Mononuclear cell (primary cell): ENCODE measurements around the gene RBMS1. TPM values are rescaled to one million over a fixed set of nuclear protein-coding genes. Genes with fewer than 3 reads are reported as not detected.

Experiments
- H3K27me3 ChIP-seq: 2 replicates; pipeline ENCODE4 v1.6.0; 2011; ENCODE audit warnings: low read length, control low read depth; ENCODE audit not compliant: insufficient read depth
- H3K4me1 ChIP-seq: 2 replicates; pipeline ENCODE4 v1.5.1; 2011; ENCODE audit warnings: mild to moderate bottlenecking, low read length, control low read depth; ENCODE audit not compliant: insufficient read depth
- H3K4me3 ChIP-seq: 2 replicates; pipeline ENCODE4 v1.5.1; 2011; ENCODE audit warnings: mild to moderate bottlenecking, low read length, moderate library complexity
- H3K9me3 ChIP-seq: 2 replicates; pipeline ENCODE4 v1.5.1; 2011; ENCODE audit warnings: low read depth, mild to moderate bottlenecking, control low read depth, low read length
- total RNA-seq: library from RNA; depleted of rRNA; stranded (reverse); fragments of >200 nt; gene quantifications from one replicate; pipeline ENCODE4 v1.2.3, GENCODE V29; 2012

Gene RBMS1
- total RNA-seq, 1 donor = 76.3 TPM

DNA sequence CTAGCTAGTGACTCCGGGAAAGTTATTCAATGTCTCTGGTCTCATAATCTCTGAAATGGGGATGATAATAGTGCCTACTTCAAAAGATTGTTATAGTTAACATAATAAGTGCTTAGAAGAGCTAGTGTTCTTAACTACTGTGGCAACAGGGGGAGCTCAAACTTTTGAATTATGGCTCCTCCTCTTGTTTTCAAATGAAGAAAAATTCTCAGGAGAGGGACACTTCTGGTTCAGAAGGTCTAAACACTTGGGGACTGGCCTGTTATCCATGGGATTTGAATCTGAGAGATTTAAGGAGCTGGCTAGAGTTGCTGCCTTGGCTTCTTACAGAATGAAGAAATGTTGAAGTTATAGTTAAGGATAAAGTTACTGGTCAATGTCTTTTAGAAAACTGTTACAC, 201.4 kb downstream of the RBMS1 start:
- Histone ChIP-seq H3K9me3 (no peaks in the 10 kb centered on the region), H3K4me1 (peaks cover 17% of the 10 kb centered on the region), H3K27me3 (no peaks in the 10 kb centered on the region), H3K4me3 (no peak overlapping the region)

DNA sequence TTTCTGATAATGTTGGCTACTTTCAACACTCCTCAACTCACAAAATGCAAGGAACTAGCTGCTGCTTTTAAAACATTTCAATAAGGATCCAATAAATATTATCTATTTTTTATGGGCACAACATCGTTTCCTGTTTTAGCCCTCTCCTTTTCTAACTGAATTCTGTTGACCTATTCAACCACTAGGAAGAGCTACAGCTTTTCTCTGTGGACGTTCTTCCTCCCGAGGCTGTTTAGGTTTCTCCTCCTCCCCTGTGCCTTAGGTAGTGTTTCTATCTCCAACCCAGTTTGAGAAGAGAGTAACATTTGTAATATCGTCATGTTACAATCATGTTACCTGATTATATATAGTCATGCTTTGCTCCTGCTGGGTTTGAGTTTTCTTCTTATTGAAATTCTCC, 202.2 kb downstream of the RBMS1 start:
- Histone ChIP-seq H3K9me3 (no peaks in the 10 kb centered on the region), H3K4me1 (peaks cover 17% of the 10 kb centered on the region), H3K4me3 (no peak overlapping the region), H3K27me3 (no peaks in the 10 kb centered on the region)

DNA sequence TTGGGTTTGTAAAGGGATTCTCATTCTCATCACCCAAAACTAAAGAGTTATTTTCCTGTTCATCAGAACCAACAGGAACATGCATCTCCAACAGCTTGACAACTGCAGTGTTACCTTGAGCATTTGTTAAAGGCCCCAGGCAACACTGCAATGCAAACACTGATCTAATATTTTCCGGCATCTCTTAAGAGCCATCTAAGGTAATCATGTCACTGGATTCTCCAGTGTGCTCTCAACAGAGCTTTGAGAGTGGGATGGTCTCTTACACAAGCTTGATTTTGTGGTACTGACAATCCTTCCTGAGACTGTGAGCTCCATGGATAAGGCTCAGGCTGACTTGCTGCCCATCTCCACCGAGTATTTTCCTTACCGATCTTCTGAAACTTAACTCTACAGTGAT, 203.0 kb downstream of the RBMS1 start:
- no peaks in the 10 kb centered on the region for H3K9me3 ChIP-seq
- no peak overlapping the region for H3K4me3 ChIP-seq
- H3K4me1 ChIP-seq = peaks cover 17% of the 10 kb centered on the region
- no peaks in the 10 kb centered on the region for H3K27me3 ChIP-seq

DNA sequence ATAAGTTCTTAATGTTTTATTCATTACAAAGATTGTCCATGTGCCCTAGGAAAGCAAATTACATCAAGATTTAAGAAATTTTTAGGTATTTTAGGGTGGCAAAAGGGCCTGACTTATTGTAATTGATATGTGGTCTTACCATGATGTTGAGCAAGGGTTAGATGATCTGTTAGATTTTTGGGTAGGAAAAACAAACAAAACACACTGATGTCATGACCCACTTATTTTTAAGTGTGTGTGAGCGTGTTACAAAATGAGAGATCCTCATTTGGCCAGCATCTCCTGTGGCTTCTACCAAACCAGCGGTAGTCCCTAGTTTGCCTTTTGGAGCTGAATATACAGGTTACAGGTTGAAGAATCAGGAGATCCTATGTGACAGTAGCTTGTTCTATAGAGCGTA, 203.8 kb downstream of the RBMS1 start:
- Histone ChIP-seq H3K27me3 (no peaks in the 10 kb centered on the region), H3K9me3 (no peaks in the 10 kb centered on the region), H3K4me1 (peaks cover 12% of the 10 kb centered on the region), H3K4me3 (no peak overlapping the region)

DNA sequence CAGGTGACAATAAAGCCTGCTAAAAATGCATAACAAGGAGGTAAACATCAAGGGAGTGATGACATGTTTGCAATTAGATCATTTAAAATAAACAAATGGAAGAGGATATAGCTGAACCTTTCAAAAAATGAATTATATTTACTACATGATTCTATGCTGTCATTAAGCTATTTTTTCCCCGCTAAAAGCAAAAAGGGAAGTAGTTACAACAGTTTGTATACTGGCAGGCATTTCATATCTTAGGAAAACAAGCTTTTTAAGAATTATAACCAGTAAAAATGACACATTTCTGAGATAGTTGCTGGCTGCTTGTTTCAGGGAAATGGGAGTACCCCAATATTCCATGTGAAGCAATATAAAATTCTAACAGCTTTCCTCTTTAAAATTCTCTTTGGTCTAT, 204.5 kb downstream of the RBMS1 start:
- no peak overlapping the region for H3K4me3 ChIP-seq
- no peaks in the 10 kb centered on the region for H3K9me3 ChIP-seq
- H3K27me3 ChIP-seq = no peaks in the 10 kb centered on the region
- H3K4me1 ChIP-seq = peaks cover 5% of the 10 kb centered on the region

DNA sequence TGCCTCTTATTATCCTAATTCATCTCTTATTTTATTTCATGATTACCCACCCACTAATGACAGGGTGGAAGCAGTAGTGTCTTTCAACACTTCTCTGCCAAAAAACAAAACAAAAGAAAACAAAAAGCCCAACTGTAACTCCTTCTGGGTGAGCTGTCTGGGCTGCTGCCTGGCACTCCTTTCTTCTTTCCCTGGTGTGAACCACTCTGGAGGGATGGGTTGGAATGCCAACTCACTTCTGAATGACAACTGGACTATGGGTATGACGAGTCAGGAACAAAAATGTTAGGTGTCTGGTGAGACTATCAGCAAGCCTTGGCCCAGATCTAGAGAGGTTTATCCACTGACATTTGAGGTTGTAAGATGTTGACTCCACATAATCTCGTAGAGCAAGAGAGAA, 205.3 kb downstream of the RBMS1 start:
- Histone ChIP-seq H3K4me3 (no peak overlapping the region), H3K27me3 (no peaks in the 10 kb centered on the region), H3K9me3 (no peaks in the 10 kb centered on the region), H3K4me1 (peaks cover 4% of the 10 kb centered on the region)

DNA sequence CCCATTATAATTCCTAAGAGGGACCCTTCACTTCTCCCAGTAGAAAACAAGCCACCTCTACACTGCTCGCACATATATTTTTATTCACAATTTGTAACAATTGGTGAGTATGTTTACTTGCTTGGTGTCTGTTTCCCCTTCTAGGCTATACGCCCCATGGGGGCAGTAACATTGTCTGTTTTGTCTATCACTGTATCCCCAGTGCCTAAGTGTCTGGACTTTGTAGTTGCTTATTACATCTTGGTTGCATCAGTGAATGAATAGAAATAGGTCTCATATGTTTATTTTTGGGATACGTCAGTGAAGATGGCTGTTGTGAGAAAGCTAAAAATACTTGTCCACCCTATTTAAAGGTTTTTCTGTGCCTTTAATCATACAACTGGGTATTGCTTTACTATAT, 206.1 kb downstream of the RBMS1 start:
- Histone ChIP-seq H3K27me3 (no peaks in the 10 kb centered on the region), H3K9me3 (no peaks in the 10 kb centered on the region), H3K4me3 (no peak overlapping the region), H3K4me1 (peaks cover 4% of the 10 kb centered on the region)

DNA sequence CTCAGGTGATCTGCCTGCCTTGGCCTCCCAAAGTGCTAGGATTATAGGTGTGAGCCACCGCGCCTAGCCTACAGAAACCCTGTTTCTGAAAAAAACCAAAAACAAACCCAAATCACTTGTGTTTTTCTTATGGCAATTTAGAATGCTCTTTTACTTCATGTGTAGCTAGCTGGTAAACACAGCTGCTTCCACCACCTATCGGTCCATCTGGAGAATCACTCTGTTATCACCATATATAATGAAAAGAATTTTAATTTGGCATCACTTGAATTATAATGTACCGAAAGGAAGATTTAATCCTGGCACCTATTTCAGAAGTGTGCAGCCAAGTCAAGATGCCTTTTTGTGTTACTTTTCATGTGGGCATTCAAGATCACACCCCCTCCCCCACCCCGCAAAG, 207.1 kb downstream of the RBMS1 start:
- Histone ChIP-seq H3K9me3 (no peaks in the 10 kb centered on the region), H3K4me1 (peaks cover 4% of the 10 kb centered on the region), H3K27me3 (no peaks in the 10 kb centered on the region), H3K4me3 (no peak overlapping the region)

DNA sequence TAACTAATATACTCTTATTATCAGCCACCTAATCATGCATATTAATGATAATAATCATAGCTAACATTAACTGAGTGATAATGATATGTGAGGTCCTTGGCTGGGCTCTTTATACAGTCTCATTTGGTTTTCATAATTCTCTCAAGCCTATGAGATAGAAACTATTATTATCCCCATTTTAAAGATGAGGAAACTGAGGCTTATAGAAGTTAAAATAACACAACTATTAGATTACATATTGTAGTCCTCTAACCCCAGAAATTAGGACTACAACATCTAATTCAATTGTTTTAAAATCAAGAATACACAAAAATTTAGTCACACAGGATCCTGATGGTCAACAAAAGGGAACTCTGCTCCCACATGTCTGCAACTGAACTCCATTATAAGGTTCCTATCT, 209.9 kb downstream of the RBMS1 start:
- no peaks in the 10 kb centered on the region for H3K9me3 ChIP-seq

DNA sequence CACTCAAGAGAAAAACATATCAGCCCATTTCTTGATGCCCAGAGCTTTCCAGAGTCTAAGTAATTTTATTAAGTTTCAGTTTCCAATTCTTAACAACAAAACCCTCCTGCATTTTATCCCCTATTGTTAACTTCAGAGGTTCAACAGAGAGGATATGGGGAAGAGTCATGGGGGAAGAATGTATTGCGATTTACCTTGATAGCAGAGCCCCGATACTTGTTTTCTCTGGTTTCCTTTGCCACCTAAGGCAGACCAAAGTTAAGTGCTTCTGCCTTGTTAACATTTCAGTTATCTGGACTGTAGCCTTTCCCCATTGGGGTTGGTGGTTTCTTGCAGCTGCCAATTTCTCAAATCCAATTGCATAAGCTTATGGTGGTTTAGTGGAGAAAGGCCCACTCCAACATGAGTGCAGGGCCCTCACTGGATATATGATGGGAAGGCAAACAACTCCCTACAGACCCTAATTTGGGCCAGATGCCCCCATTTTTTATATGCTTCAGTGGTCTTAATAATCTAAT, 211.5 kb downstream of the RBMS1 start:
- H3K4me3 ChIP-seq = no peak overlapping the region
- H3K9me3 ChIP-seq = no peaks in the 10 kb centered on the region
- no peaks in the 10 kb centered on the region for H3K27me3 ChIP-seq
- no peaks in the 10 kb centered on the region for H3K4me1 ChIP-seq

More for the DNA sequence above, 209.9 kb downstream of the RBMS1 start:
- Histone ChIP-seq H3K27me3 (no peaks in the 10 kb centered on the region), H3K4me3 (no peak overlapping the region), H3K4me1 (no peaks in the 10 kb centered on the region)

DNA sequence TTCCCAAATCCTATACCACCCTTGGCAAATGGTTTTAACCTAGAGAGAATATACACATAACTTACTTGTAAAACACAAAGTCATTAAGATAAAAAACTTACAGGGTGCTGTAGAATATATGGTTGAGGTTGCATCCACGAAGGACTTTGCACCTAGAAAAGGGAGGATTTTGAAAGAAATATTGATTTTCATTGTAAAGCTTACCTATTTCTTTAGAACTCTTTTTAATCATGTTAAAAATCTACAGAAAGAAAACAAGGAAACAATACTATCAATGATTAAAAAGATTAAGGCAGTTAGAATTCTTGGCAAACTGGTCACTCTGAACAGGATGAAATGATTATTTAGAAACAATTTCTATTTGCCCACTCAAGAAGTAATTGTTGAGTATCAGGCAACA, 212.4 kb downstream of the RBMS1 start:
- H3K4me1 ChIP-seq = no peaks in the 10 kb centered on the region

DNA sequence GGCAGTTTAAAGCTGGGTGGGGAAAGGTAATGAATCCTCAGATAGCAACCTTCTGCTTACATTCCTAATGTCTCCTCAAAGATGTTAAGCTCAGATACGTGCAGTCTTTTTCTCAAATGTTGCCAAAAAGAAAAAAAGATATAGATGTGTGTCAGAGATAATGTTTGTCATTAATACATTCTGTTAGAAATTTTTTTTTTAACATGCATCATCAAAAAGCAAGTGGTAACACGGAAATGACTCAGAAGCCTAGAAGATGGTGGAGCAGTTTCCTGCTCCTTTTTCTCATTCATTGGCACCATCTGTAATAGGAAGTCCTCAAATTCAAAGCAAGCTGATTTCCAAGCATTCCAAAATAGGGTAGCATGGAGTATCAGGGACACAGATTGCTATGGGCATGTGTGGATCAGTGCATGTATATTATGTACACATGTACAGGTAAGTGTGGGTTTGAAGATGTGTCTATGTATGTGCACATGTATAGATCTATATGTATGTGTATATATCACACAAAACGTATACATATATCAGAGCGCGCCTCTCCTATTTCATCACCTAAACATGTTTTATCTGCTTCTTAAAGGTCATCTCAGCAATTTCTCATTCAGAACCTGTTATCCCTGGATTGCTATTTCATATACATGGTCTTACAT, 213.7 kb downstream of the RBMS1 start:
- H3K4me1 ChIP-seq = no peaks in the 10 kb centered on the region
- no peaks in the 10 kb centered on the region for H3K27me3 ChIP-seq
- no peak overlapping the region for H3K4me3 ChIP-seq
- H3K9me3 ChIP-seq = no peaks in the 10 kb centered on the region

More for the DNA sequence above, 212.4 kb downstream of the RBMS1 start:
- no peak overlapping the region for H3K4me3 ChIP-seq
- H3K27me3 ChIP-seq = no peaks in the 10 kb centered on the region
- no peaks in the 10 kb centered on the region for H3K9me3 ChIP-seq

DNA sequence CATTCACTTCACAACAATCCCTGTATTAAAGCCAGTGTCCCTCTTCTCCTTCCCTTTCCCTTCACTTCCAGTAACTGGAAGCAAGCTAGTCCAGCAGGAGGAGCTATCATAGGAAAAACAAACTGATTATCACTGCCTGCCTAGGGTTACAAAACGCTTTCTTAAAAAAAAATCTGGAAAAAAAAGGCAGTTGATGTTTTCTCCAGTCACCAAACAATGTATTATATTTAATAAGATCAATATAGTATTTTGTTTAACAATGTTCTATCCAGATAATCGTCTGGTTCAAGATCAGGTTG, 214.8 kb downstream of the RBMS1 start:
- Histone ChIP-seq H3K4me3 (no peak overlapping the region), H3K4me1 (no peaks in the 10 kb centered on the region), H3K27me3 (no peaks in the 10 kb centered on the region), H3K9me3 (no peaks in the 10 kb centered on the region)

DNA sequence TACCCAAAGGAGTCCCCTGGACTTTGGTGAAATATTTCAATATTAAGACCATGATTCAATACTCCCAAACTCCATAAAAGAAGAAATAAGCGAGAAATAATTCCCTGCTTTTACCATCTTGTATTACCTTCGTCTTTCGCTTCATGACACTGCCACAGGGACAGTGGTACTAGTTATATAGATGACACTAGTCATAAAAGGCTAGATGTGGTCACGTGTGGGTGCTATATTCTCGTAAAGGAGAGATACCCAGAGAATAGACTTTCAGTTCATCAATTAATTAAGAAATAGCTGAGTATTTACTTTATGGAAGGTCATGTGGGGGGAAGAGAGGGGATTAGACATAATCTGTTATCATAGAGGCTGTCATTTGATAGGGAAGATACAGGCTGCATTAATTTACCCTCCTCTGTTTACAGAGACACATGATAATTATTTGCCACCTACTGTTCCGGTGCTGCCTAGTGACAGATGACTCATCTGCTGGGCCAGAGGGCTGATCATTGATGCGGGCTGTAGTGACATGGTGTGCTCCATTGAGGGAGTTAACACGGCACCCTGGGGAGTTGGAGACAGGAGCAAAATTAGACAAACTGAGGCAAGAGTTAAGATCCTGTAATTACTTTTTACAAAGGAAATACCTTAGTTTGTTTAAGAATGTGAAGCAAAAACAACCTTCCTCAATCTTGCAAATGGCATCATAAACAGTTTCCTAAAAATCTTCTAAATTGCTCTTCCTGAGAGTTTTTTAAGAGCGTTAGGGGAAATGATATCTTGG, 215.3 kb downstream of the RBMS1 start:
- Histone ChIP-seq H3K4me3 (no peak overlapping the region), H3K27me3 (no peaks in the 10 kb centered on the region), H3K4me1 (no peaks in the 10 kb centered on the region), H3K9me3 (no peaks in the 10 kb centered on the region)

DNA sequence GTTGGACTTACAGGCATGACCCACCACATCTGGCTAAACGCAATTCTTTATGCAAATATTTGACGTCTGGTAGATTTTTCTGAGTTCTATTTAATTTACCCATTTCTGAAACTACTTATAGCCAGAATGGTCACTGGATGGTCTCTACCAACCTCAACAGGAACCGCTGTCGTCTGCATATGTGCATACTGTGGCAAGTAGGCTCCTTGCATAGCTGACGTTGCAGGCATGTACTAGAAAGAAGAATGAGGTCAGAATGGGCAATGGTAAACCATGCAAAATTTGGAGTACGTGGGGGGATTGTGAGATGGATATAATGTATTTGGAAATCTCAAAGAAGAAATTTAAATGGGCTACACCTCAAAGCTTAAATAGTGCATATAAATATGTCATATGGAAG, 216.5 kb downstream of the RBMS1 start:
- H3K27me3 ChIP-seq = no peaks in the 10 kb centered on the region
- no peaks in the 10 kb centered on the region for H3K4me1 ChIP-seq
- no peak overlapping the region for H3K4me3 ChIP-seq

DNA sequence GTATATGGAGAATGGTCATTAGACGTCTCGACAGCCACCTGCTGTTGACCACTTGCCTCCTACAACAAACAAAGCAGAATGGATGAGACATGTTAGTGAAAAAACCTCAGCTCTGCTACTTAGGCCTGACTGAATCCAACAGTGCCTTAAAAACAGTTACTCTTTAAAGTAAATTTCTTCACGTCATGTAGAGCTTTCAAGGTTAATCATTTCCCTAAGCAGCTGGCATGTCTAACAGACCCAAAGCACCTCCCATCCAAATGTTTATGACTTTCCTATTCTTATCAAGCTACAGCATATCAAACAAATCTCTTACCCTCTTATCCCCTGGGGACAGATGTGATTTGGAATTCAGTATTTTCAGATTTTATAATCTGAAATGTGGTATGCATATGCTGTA, 218.0 kb downstream of the RBMS1 start:
- Histone ChIP-seq H3K4me1 (no peaks in the 10 kb centered on the region), H3K9me3 (no peaks in the 10 kb centered on the region), H3K27me3 (no peaks in the 10 kb centered on the region), H3K4me3 (no peak overlapping the region)

More for the DNA sequence above, 216.5 kb downstream of the RBMS1 start:
- H3K9me3 ChIP-seq = no peaks in the 10 kb centered on the region
